Stimulated activated CD4-positive, alpha-beta T cell treated with anti-CD3 and anti-CD28 coated beads, Interleukin-1b, Interleukin-23, amount 100 ng/mL, for 24 hours (primary cell): ENCODE data around the gene DNAAF1.
"Not testable (repeated sequence)": the region's sequence is repeated elsewhere in the genome, so short reads cannot be mapped to it uniquely, and the experiment has no call there.

ENCODE experiments used
- DNase-seq, 4 experiments: peaks; one replicate each; pipeline ENCODE4 v3.0.0-alpha.2; 2020; ENCODE audit warnings: low read depth in 4 of 4, low spot score in 1 of 4

The DNAAF1 gene

GRCh38 chr16:84182680-84183571 is 37.8 kb downstream of the DNAAF1 start:
- no peak for DNase-seq

- no peak for DNase-seq
Observed at GRCh38 chr16:84183572-84183875, 38.4 kb downstream of the DNAAF1 start.

DNA sequence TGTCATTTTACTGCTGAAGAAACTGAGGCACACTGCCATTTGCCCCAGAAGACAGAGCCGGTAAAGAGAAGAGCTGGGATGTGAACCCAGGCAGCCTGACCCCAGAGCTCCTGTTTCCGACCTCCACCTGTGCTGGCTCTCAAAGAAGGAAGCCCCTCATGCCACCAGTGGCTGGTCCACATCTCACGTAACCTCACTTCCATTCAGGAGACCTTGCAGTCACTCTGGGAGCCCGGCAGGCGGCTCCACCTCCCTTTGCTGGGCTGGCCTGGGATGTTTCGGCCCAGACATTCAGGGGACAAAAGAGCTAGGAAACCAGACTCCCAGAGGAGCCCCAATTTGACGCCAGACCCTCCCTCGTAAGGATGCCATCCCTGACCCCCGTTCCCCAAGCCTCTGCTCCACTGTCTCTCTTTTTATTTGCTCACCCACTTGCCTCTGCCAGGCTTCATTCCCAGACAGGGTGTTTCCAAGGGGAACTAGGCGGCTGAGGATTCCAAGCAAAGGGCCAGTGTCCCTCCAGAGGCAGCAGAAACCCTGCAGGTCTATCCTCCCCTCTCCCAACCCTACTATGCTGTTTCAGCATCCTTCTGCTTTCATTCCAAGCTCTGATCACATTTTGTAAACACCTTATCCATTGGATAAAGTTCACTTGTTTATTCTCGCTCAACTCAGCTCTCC is 38.9 kb downstream of the DNAAF1 start:
- DNase-seq, result no peak

DNA sequence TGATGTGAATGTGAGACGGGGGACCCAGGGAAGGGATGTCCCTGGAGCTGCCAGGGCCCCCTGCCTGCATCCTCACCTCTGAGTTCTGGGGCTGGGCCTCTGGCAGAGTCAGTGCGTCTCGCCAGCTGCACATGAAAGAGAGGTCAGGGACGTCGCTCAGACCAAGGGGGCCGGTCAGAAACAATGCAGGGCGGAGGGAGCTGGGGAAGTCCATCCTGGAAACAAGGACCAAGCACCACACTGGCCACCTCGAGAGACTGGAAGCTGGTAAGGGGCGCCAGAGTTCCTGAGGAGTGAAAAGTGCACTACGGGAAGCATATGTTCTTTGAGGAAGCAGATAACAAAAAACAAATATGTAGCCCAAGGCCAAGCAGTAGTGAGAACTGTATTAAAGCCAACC is 39.7 kb downstream of the DNAAF1 start:
- no peak for DNase-seq

GRCh38 chr16:84186685-84187437 is 41.8 kb downstream of the DNAAF1 start, which contains the start of gene TAF1C:
TSS of gene TAF1C (minus strand) at chr16:84187057. CDS start at chr16:84184988, 2,069 bp downstream.
- DNase-seq, result peak; percentile 81 to 95 (median 84)

GRCh38 chr16:84190731-84191388 is 45.8 kb downstream of the DNAAF1 start, which contains the start of gene ADAD2:
TSS of gene ADAD2 (plus strand) at chr16:84191157. CDS start at chr16:84191231, 74 bp downstream.
- DNase-seq, result no peak

GRCh38 chr16:84191466-84191865 is 46.4 kb downstream of the DNAAF1 start:
- no peak for DNase-seq

DNA sequence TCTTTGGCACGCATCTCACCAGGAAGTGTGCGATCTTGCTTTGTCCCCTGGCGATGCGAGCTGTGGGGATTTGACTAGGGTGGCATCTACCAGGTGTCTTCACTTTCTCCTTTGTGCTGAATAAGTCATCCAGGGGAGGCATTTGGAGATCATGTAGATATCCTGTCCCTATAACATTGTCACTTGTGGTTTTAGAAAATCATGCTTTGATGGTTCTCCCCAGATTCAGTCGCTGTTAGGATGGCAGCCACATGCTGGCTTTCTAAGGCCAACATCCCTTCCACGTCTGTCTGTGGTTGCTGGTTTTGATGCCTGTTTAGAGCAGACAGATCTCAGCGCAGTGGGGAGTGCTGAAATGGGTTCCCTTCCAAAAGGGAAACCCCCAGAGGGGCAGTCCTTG is 48.4 kb downstream of the DNAAF1 start:
- no peak for DNase-seq

DNA sequence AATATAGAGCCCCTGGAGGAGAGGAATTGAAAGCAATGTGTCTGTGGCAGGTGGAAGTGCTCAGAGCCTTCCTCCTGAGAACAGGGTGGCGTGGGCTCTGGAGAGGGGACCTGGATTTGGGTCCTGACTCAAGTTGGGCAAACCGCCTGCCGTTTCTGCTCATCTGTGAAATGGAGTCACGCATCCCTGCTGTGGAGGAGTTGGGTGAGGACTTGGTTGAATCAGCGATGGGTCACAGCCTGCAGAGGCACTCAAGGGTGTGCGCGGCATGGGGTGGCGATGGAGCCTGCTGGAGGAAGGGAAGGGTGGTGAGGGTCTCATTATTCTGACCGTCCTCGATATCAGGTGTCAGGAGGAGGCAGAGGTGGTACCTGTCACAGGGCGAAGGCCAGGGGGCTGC is 48.9 kb downstream of the DNAAF1 start:
- no peak for DNase-seq

DNA sequence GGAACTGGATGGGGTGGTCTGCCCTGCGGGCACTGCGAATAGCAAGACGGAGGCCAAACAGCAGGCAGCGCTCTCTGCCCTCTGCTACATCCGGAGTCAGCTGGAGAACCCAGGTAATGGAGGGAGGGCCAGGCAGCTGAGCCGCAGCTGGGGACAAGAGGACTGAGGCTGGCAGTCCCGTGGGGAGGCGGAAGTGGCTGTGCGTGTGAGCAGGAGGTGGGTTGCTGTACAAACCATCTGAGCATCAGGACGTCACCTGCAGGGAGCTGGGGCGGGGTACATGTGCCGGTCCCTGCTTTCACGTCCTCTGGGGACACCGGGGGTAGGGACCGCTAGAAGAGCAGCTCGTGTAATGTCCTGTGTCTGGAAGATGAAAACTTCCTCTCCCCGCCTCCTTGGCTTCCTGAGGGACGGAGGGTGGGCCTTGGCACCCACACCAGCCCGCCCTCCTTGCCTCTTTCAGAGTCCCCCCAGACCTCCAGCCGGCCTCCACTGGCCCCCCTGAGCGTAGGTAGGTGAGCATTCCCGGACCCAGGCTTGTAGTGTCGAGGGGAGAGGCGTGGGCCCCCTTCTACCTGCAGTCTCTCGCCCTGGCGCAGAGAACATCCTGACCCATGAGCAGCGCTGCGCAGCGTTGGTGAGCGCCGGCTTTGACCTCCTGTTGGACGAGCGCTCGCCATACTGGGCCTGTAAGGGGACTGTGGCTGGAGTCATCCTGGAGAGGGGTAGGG is 49.5 kb downstream of the DNAAF1 start:
- peak in 1 of 4 experiments; percentile 12 for DNase-seq

DNA sequence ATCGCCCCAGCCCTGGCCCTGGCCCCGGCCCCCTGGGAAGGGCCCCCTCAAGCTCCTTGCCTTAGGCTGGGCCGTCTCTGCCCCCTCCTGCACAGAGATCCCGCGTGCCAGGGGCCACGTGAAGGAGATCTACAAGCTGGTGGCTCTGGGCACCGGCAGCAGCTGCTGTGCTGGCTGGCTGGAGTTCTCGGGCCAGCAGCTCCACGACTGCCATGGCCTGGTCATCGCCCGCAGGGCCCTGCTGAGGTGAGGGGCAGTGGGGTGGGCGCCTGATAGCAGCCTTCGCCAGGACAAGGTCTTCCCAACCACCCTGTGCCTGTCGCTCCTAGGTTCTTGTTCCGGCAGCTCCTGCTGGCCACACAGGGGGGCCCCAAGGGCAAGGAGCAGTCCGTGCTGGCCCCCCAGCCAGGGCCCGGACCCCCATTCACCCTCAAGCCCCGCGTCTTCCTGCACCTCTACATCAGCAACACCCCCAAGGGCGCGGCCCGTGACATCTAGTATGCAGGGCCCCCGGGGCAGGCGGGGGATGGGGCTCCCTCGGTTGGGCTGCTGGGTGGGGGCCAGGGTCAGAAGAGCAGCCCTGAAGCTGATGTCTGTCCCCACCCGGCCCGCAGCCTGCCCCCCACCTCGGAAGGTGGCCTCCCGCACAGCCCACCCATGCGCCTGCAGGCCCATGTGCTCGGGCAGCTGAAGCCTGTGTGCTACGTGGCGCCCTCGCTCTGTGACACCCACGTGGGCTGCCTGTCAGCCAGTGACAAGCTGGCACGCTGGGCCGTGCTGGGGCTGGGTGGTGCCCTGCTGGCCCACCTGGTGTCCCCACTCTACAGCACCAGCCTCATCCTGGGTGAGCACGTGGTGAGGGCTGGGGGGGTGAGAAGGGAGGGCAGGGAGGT is 50.3 kb downstream of the DNAAF1 start:
- DNase-seq, result no peak

GRCh38 chr16:84196101-84196500 is 51.0 kb downstream of the DNAAF1 start:
- no peak for DNase-seq

DNA sequence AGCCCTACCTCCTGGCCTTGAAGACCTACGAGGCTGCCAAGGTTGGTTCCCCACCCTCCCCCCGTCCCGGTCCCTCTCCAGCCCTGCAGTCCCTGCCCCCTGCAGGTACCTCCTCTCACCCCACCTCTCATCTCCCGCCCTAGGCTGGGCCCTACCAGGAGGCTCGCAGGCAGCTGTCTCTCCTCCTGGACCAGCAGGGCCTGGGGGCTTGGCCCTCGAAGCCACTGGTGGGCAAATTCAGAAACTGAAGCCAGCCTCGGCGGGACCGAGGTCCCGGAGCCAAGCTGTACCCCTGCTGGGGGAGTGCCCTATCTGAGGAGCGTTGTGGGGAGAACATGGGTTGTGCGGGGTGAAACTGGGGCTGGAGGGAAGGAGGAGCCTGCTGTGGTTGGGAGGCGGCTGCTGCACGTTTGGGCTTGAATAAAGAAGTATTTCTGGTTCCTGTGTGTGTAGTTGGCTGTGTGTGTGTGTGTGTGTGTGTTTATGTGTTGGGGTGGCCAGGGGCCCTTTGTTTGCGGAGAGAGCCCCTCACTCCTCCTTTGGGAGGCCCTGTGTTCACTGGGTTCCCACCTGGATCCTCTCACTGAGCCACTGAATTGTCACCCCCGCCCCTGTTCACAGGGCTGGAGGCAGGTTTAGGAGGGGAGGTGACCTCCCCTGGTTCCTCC is 51.8 kb downstream of the DNAAF1 start:
- no peak for DNase-seq

GRCh38 chr16:84197466-84198128 is 52.5 kb downstream of the DNAAF1 start:
- no peak for DNase-seq

- no peak for DNase-seq
Observed at GRCh38 chr16:84198401-84198800, 53.3 kb downstream of the DNAAF1 start.

GRCh38 chr16:84199097-84199496 is 54.0 kb downstream of the DNAAF1 start:
- no peak for DNase-seq

DNA sequence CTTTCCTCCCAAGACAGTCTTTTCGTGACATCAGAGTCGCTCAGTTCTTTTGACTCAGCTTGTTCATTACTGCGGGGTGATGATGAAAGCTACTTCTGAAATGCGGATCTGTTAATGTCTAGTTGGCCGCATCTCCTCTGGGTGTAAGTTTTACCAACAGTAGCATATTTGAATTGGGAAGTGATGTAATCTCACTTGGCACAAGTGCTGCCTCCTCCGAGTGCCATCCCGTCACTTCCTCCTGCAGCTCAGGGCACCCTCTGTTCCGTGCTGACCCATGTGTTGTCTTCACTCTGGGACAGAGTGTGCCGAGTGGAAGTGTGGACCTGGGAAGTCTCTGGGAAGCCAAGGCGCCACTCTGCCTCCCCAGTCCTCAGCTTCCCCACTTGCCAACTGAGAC is 54.8 kb downstream of the DNAAF1 start:
- no peak for DNase-seq

GRCh38 chr16:84204551-84204950 is 59.4 kb downstream of the DNAAF1 start:
- not testable (repeated sequence) for DNase-seq
